HG03025 (cell line): ENCODE data around the gene TNFRSF19.

Experiments
- ATAC-seq: cut with Tn5 transposase; IDR thresholded peaks from one replicate; pipeline ENCODE4 v1.9.1; 2021; ENCODE audit warnings: mild to moderate bottlenecking, moderate library complexity; ENCODE audit not compliant: unreplicated experiment, low FRiP score

TNFRSF19 gene

DNA sequence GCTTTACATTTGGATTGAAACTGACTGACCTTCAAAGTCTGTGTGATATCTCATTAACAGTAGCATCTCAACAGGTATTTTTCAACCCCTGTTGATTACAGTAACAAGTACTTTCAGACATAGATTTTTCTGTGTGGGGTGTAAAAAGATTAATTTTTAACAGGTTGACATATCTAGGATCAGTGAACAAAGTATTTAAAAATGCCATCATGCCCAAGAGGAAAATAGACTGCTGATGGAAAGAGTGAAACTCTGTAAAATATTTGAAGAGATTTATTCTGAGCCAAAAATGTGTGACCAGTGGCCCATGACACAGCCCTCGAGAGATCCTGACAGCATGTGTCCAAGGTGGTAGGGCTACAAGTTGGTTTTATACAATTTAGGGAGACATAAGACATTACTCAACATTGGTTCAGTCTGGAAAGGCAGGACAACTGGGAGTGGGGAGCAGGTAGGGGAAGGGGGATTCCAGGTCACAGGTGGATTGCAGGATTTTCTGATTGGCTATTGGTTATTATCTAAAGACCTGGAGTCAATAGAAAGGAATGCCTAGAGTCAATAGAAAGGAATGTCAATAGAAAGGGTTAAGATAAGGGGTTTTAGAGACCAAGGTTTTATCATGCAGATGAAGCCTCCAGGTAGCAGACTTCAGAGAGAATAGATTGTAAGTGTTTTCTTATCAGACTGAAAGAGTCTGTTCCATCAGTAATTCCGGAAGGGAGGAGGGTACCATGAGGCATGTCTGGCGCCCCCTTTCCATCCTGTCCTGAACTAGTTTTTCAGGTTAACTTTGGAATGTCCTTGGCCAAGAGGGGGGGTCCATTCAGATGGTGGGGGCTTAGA, 29.1 kb downstream of the TNFRSF19 start:
- no peak for ATAC-seq

- ATAC-seq, result no peak
These were observed 29.9 kb downstream of the TNFRSF19 start for GRCh38 chr13:23600100-23600499.

- no peak for ATAC-seq
These were observed 30.3 kb downstream of the TNFRSF19 start for GRCh38 chr13:23600534-23600933.

- ATAC-seq, result no peak
These were observed 35.6 kb downstream of the TNFRSF19 start for GRCh38 chr13:23605831-23606230.

GRCh38 chr13:23608138-23608537, 37.9 kb downstream of the TNFRSF19 start:
- ATAC-seq, result no peak

GRCh38 chr13:23608701-23609413, 38.6 kb downstream of the TNFRSF19 start:
- no peak for ATAC-seq

- no peak for ATAC-seq
These were observed 39.2 kb downstream of the TNFRSF19 start for GRCh38 chr13:23609414-23609760.

GRCh38 chr13:23609874-23610576, 39.8 kb downstream of the TNFRSF19 start:
- no peak for ATAC-seq

DNA sequence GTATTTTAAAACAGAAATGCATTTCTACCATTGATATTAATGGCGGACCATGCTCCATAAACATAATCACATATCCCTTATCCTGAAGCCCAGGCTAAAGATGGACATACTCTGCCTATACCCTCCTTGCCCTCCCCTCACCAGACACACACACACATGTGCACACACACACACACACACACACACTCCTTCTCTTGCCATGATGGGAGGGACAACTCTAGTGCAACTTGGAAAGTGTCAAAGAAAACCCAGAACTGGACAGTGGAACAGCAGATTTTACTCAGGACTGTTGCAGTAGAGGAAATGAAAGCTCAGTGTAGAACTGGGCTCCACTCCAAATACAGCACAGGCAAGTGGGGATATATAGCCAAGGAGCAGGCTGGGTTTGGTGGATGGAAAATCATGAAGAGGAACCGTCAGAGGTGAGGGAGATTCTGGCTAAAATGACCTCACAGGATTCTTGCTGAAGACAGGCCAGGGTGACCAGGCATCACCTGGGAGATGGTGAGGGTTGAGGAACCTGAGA, 40.8 kb downstream of the TNFRSF19 start:
- no peak for ATAC-seq

GRCh38 chr13:23612182-23612581, 42.0 kb downstream of the TNFRSF19 start:
- ATAC-seq, result no peak

DNA sequence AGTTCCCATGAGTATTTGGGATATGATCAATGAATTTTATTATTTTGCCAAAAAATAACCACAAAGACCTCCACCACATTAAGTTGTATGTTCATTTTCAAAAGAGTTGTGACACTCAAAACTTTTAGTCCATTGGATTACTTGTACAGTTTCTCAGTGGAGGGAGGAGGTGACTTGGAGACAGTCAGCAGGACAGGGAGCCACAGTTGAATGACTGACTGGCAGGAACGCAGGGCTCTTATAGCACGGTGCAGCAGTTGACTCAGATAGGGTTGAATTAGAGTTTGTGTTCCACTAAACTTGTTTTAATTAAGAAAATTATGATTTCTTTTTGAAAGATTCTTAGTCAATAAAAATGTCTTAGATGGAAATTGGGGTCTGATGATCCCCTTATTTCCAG, 42.5 kb downstream of the TNFRSF19 start:
- ATAC-seq, result no peak

DNA sequence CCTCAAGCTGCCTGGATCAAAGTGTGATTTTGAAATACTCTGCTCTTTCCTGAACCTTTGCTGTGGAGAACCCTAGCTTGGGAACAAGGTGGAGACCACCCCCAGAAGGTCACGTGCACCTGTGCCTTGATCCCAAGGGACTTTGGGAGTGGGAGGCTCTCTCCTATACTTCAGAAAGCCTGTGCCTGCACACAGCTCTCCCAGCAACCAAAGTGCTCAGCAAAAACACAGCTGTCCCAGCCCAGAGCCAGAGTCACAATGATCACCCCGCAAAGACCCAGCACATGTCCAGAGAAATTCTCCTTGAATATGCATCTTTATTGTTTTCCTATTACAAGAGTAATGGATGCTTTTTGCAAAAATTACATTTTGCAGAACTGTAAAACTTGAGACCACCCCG, 43.4 kb downstream of the TNFRSF19 start:
- no peak for ATAC-seq

- no peak for ATAC-seq
These were observed 45.3 kb downstream of the TNFRSF19 start for GRCh38 chr13:23615395-23616081.

DNA sequence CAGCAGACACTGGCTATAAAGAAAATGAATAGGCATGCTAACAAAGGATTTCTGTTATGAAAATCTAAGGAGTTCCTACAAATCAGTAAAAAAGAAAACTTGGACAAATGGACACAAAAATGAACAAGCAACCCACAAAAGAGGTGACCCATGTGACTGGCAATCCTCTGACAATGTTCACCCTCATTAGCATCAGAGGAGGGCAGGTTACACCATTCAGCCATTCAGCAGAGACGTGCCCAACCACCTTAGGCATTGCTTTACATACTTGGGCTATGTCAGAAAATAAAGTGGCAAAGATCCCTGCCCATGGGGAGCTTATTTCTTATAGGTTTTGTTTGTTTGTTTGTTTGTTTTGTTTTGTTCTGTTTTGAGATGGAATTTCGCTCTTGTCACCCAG, 46.0 kb downstream of the TNFRSF19 start:
- ATAC-seq, result no peak

DNA sequence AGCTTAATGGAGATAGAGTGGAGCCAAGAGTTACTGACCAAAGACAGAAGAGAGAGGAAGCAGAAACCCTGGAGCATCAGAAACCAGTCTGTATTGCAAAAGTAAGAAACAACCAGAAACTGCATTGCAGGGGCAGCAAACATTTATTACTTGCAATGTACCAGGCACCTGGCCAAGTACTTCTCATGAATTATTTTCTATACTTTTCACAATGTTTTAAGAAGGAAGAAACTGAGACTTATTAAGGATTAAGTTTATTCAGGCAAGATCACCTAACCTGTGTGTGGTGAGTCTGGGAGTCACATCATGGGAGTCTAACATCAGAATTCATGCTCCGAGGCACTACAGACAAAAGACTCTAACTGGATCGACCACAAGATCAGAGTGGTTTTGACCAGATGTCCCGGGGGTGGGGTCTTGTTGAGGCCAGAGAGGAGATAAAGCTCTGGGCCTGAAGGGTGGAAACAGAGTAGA, 47.4 kb downstream of the TNFRSF19 start:
- no peak for ATAC-seq

DNA sequence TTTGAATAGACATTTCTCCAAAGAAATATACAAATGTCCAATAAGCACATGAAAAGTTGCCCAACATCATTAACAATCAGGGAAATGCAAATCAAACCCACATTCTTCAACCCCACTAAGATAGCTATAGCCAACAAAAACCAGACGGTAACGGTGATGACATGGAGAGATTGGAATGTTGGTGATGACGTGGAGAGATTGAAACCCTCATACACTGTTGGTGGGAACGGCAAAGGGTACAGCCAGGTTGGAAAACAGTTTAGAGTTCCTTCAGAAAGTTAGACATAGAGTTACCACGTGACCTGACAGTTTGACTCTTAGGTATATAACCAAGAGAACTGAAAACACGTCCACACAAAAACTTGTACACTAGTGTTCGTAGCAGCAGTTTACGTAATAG, 48.1 kb downstream of the TNFRSF19 start:
- no peak for ATAC-seq

DNA sequence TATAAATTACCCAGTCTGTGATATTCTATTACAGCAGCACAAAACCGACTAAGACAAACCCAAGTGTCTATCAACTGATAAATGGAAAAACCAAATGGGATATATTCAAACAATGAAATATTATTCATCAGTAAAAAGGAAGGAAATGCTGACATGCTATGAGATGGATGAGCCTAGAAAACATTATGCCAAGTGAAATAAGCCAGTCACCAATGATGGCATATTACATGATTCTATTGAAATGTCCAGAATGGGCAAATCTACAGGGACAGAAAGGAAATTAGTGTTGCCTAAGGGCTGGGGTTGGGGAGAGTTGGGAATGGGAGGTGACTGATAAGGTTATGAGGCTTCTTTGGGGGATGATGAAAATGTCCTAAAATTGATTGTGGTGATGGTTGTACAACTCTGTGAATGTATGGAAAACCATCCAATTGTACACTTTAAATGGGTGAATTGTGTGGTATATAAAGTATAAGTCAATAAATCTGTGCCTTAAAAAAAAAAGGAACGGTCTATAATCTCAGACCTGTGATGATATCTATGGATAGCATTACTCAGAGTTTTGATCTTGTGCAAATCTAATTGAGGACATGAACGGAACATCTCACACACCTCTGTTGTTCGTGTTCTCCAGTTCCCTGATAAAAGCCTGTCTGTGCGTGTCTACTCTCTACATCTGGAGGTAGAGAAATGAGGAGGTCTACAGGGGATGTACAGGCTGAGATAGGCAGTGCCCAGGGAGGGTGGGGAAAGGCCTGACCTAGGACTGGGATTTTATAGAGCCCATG, 49.0 kb downstream of the TNFRSF19 start:
- no peak for ATAC-seq

- no peak for ATAC-seq
These were observed 50.0 kb downstream of the TNFRSF19 start for GRCh38 chr13:23620211-23620610.

GRCh38 chr13:23620613-23621315, 50.6 kb downstream of the TNFRSF19 start:
- ATAC-seq, result no peak
